SJCRH30 (cell line): ENCODE results near the gene TNK1. TPM values are rescaled to one million over a fixed set of nuclear protein-coding genes. Genes with fewer than 3 reads are reported as not detected.

Experiments
- DNase-seq, 2 experiments: peaks; one replicate each; pipeline ENCODE4 v3.0.0-alpha.2; 2015 to 2020
- H3K27ac ChIP-seq: fragments of 250-450 bp; sonication (Bioruptor Pico); 2 replicates; pipeline ENCODE4 v1.5.1; 2020; ENCODE audit warnings: mild to moderate bottlenecking, moderate library complexity
- H3K27me3 ChIP-seq: fragments of 250-450 bp; sonication (Bioruptor Pico); 2 replicates; pipeline ENCODE4 v1.5.1; 2020; ENCODE audit warnings: mild to moderate bottlenecking, moderate library complexity
- H3K36me3 ChIP-seq: fragments of 250-450 bp; sonication (Bioruptor Pico); 2 replicates; pipeline ENCODE4 v1.5.1; 2020; ENCODE audit warnings: mild to moderate bottlenecking, moderate library complexity
- H3K4me1 ChIP-seq: fragments of 250-450 bp; sonication (Bioruptor Pico); 2 replicates; pipeline ENCODE4 v1.5.1; 2020; ENCODE audit warnings: mild to moderate bottlenecking, moderate library complexity
- H3K4me3 ChIP-seq: fragments of 250-450 bp; sonication (Bioruptor Pico); 2 replicates; pipeline ENCODE4 v1.5.1; 2020; ENCODE audit warnings: mild to moderate bottlenecking, moderate library complexity
- H3K9me3 ChIP-seq: fragments of 250-450 bp; sonication (Bioruptor Pico); replicated peaks from 2 replicates; pipeline ENCODE4 v1.5.1; 2020; ENCODE audit warnings: mild to moderate bottlenecking, moderate library complexity
- total RNA-seq: library from RNA; depleted of rRNA; stranded (reverse); fragments of >200 nt; shearing (Covaris generic); gene quantifications from 2 replicates; pipeline ENCODE4 v1.2.3, GENCODE V29; 2014

The TNK1 gene
- total RNA-seq, 1 experiment from 2014 or later: not detected

GRCh38 chr17:7392696-7393612 is 12.1 kb downstream of the TNK1 start:
- Histone ChIP-seq H3K27ac (no peak overlapping the region), H3K4me1 (no peaks in the 10 kb centered on the region), H3K36me3 (no peaks in the 10 kb centered on the region), H3K4me3 (peak overlapping the region; percentile 65; the same call in 1 of the 2 replicates), H3K9me3 (no peaks in the 10 kb centered on the region), H3K27me3 (no peaks in the 10 kb centered on the region)
- DNase-seq: no peak

DNA sequence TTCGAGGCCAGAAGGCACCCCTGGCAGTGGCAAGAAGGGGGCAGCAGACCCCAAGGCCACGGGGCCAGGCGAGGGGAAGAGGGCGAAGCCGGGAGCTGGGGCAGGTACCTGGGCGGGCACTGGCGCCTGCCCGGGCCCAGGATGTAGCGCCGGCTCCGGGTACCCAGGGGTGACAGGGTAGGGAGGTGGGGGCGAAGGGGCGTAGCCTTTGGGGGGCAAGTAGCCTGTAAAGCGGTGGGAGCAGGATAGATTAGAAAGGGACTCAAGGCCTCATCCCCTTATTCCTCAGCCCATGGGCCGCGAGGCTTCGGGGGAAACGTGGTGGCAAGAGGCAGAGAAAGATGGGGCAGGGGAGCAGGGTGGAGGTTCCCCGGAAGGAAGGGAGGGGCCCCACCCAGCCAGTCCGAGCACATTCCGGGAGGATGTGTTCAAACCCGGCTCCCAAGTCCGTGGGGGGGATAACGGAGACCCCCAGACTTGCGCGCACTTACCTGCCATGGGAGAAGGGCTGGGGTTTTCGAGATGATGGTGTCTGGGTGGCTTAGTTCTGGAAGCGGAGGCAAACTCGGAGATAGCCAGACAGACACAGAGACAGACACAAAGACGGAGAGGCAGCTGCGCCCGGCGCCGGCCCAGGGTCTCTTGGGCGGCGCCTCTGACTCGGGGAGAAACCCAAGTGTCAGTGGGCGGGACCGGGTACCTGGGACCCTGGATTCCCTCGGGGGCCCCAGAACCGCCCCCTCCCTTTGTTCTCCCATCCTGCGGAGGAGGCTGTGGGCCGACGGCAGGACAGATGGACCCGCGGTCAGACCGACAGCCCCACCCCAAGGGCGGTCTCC is 12.9 kb downstream of the TNK1 start:
- Histone ChIP-seq H3K4me3 (peak overlapping the region; percentile 65), H3K36me3 (no peaks in the 10 kb centered on the region), H3K9me3 (no peaks in the 10 kb centered on the region), H3K4me1 (no peaks in the 10 kb centered on the region), H3K27me3 (no peaks in the 10 kb centered on the region), H3K27ac (peak overlapping the region; percentile 32)
- DNase-seq: peak; percentile 47 to 54

- H3K4me1 ChIP-seq: no peaks in the 10 kb centered on the region
- no peaks in the 10 kb centered on the region for H3K27me3 ChIP-seq
- H3K4me3 ChIP-seq: peak within 1 kb of the TSS; percentile 65
- no peaks in the 10 kb centered on the region for H3K36me3 ChIP-seq
- DNase-seq: peak; percentile 81 to 83
- no peaks in the 10 kb centered on the region for H3K9me3 ChIP-seq
- peak within 1 kb of the TSS; percentile 32 for H3K27ac ChIP-seq
Observed at GRCh38 chr17:7394452-7395191, 13.7 kb downstream of the TNK1 start, which contains the start of gene PLSCR3. PLSCR3 (minus strand) TSS chr17:7394525; CDS start chr17:7394110, 415 bp downstream.

DNA sequence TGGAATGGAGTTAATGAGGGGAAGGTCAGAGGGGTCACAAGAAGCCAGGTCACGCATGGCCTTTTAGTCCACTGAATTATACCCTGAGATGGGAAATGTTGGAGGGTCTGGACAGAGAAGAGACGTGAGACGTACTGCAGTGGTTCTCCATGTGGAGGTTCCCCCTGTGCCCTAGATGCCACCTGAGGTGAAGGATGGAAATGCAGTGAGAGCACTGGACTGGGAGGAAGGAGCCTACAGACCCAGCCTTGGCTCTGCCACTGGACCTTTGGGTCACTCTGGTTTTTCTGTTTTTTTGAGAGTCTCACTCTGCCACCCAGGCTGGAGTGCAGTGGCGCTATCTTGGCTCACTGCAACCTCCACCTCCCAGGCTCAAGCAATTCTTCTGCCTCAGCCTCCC is 15.3 kb downstream of the TNK1 start:
- Histone ChIP-seq H3K4me3 (no peak overlapping the region), H3K27ac (no peak overlapping the region), H3K36me3 (no peaks in the 10 kb centered on the region), H3K4me1 (no peaks in the 10 kb centered on the region), H3K9me3 (no peaks in the 10 kb centered on the region), H3K27me3 (no peaks in the 10 kb centered on the region)
- no peak for DNase-seq

DNA sequence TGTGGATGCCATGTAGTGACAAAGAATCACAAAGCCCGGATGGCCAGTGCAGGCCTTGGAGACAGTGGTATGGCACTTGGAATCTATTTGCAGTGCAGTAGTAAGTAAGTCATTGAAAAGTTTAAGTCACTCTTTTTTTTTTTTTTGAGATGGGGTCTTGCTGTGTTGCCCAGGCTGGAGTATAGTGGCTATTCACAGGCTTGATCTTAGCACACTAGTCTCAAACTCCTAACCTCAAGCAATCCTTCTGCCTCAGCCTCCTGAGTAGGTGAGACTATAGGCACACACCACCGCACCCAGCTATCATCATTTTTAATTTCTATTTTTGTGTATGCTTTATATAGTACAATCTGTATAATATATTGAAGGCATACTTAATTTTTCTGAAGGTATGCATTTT is 17.7 kb downstream of the TNK1 start:
- Histone ChIP-seq H3K4me1 (no peaks in the 10 kb centered on the region), H3K36me3 (no peaks in the 10 kb centered on the region), H3K27ac (no peak overlapping the region), H3K4me3 (no peak overlapping the region), H3K9me3 (no peaks in the 10 kb centered on the region), H3K27me3 (no peaks in the 10 kb centered on the region)
- DNase-seq: no peak

GRCh38 chr17:7403043-7403726 is 22.3 kb downstream of the TNK1 start:
- peak overlapping the region; percentile 37; the same call in 1 of the 2 replicates for H3K27ac ChIP-seq
- no peaks in the 10 kb centered on the region for H3K27me3 ChIP-seq
- no peaks in the 10 kb centered on the region for H3K36me3 ChIP-seq
- peak; percentile 58 to 63 for DNase-seq
- no peaks in the 10 kb centered on the region for H3K4me1 ChIP-seq
- H3K4me3 ChIP-seq: peak overlapping the region; percentile 68
- H3K9me3 ChIP-seq: no peaks in the 10 kb centered on the region

GRCh38 chr17:7403727-7403976 is 22.8 kb downstream of the TNK1 start:
- H3K4me3 ChIP-seq: peak overlapping the region; percentile 68
- DNase-seq: no peak
- H3K9me3 ChIP-seq: no peaks in the 10 kb centered on the region
- H3K36me3 ChIP-seq: no peaks in the 10 kb centered on the region
- no peaks in the 10 kb centered on the region for H3K27me3 ChIP-seq
- no peaks in the 10 kb centered on the region for H3K4me1 ChIP-seq
- peak overlapping the region; percentile 37; the same call in 1 of the 2 replicates for H3K27ac ChIP-seq

DNA sequence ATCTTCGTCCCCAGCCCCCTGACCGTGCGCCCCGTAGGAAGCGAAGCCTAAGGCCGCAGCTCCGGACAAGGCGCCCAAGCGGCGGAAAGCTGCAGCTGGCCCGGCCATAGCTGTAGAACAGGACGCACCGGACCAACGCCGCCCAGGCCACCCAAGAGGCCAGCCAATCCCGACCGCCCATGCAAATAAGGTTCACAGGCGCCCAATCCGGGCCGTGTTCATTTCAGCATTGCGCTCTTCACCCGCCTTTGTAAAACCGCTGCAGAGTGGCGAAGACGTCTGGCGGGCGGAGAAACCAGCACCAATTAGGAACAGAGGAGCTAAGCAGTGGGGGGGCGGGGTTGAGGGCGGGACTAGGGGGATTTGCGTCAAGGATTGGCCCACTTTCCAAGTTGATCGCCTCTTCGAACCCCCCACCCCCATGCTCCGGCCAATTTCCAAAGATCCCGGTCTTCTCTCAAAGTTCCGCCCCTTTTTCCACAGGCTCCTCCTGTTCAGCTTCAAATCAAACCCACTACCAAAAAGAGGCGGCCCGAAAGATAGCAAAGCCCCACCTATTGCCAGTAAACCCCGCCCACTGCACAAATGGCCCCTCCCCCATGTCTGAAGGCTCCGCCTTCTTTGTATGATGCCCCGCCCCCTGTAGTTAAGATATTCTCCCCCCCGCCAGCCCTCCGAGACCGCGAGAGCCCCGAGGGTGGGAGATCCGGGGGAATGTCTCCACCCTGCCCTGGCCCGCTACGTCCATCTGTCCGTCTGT is 23.3 kb downstream of the TNK1 start, which contains the start of gene TMEM256:
Gene TMEM256, minus strand, starts transcription at position 121 of the 760 bp plus-strand sequence. Its CDS starts 13 bp downstream, at position 108.
- Histone ChIP-seq H3K27ac (peak within 1 kb of the TSS; percentile 37; the same call in 1 of the 2 replicates), H3K27me3 (no peaks in the 10 kb centered on the region), H3K9me3 (no peaks in the 10 kb centered on the region), H3K4me3 (peak within 1 kb of the TSS; percentile 68), H3K36me3 (no peaks in the 10 kb centered on the region), H3K4me1 (no peaks in the 10 kb centered on the region)
- DNase-seq: peak; percentile 95 to 98

DNA sequence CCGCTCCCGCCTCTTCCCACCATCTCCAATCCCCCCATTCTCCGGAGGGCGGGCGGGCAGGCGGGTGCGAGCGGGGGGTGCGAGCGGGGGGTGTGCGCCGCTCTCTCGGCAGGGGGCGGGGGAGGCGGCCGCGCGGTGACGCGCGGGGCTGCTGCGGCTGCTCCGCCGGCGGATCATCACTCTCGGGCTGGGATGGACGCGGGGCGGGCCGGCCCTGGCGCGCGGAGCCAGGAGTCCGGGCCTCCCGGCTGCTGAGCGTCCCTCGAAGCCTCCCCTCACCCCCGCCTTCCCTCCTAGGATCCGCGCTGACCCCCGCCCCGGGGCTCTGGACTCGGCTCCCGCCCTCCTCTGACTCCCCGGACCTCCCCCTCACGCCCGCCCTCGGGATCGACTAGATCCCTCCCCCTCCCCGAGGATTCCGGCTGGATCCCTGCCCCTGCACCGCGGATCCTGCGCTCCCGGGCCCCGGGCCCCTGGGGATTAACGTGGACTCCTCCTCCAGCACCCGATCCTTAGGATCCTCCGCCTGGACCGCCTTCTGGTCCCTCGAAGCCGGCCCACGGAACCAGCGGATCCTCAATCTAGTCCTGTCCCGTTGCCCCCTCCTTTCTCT is 24.0 kb downstream of the TNK1 start:
- Histone ChIP-seq H3K4me1 (no peaks in the 10 kb centered on the region), H3K36me3 (no peaks in the 10 kb centered on the region), H3K27ac (peak overlapping the region; percentile 11; the same call in 1 of the 2 replicates), H3K27me3 (no peaks in the 10 kb centered on the region), H3K9me3 (no peaks in the 10 kb centered on the region), H3K4me3 (peak overlapping the region; percentile 68)
- DNase-seq: peak in 1 of 2 experiments; percentile 42

- peak; percentile 10 to 29 for DNase-seq
- no peaks in the 10 kb centered on the region for H3K4me1 ChIP-seq
- no peak overlapping the region for H3K27ac ChIP-seq
- H3K9me3 ChIP-seq: no peaks in the 10 kb centered on the region
- no peaks in the 10 kb centered on the region for H3K27me3 ChIP-seq
- no peaks in the 10 kb centered on the region for H3K36me3 ChIP-seq
- H3K4me3 ChIP-seq: peak overlapping the region; percentile 68
Observed at GRCh38 chr17:7405350-7406234, 24.7 kb downstream of the TNK1 start.

DNA sequence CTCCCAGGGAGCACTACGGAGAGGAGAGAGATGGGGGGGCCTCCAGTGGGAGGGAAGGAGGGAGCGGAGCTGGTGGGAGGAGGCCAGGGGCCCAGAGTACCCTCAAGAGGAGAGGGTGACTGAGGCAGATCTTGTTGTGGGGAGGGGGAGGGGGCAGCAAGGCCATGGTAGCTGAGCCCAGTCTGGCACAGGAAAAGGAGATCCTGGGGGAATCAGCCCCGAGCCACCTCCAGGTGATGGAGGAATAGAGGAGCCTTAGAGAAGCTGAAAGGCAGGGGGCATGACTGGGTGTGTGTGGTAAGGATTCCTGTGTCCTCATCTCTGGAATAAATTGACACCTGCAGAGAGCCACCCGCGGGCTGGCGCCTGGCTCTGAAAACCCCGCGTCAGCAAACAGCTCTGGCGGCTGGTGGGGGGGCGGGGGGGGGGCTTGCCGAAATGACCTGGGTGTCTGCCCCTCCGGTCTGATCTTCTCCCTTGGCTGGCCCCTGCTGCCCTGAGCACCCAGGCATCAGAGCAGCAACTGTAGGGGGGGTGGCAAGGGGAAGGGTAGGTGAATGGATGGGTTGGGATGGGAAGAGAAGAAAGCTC is 25.4 kb downstream of the TNK1 start:
- H3K9me3 ChIP-seq: no peaks in the 10 kb centered on the region
- DNase-seq: no peak
- H3K27ac ChIP-seq: no peak overlapping the region
- H3K27me3 ChIP-seq: no peaks in the 10 kb centered on the region
- no peaks in the 10 kb centered on the region for H3K36me3 ChIP-seq
- H3K4me1 ChIP-seq: no peaks in the 10 kb centered on the region
- H3K4me3 ChIP-seq: peak overlapping the region; percentile 68; the same call in 1 of the 2 replicates

DNA sequence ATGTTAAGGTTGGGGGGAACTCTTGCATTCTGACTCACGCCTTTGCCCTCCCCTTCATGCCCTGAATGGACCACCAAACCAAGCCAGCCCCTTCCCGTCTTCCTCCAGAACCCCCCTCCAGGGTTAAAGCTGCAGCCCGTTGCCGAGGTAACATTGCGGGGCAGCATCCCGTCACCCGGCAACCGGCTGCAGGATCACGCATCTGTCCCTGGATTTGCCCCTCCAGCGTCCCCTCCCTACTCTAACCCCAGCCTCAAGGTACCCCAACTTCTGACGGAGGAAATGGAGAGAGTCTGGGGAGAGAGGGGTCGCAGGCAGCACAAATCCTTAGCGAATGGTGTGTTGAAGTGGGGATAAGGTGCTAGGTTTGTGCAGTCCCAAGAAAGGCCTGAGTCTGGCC is 26.2 kb downstream of the TNK1 start:
- Histone ChIP-seq H3K4me1 (no peaks in the 10 kb centered on the region), H3K27me3 (no peaks in the 10 kb centered on the region), H3K27ac (no peak overlapping the region), H3K9me3 (no peaks in the 10 kb centered on the region), H3K4me3 (no peak overlapping the region), H3K36me3 (no peaks in the 10 kb centered on the region)
- DNase-seq: no peak
